Nephron progenitor cell (in vitro differentiated cells): ENCODE measurements around the gene C17orf100.

Source experiments
- DNase-seq: peaks from one replicate; pipeline ENCODE4 v3.0.0; 2021
- H3K27ac Mint-ChIP-seq: 2 replicates; pipeline ENCODE4 v1.8.0; 2021; ENCODE audit warnings: mild to moderate bottlenecking, moderate library complexity, mixed read lengths
- H3K27me3 Mint-ChIP-seq: 2 replicates; pipeline ENCODE4 v1.8.0; 2021; ENCODE audit warnings: mild to moderate bottlenecking, low read depth, mixed read lengths; ENCODE audit not compliant: poor library complexity
- H3K36me3 Mint-ChIP-seq: 2 replicates; pipeline ENCODE4 v1.8.0; 2021; ENCODE audit warnings: low read depth, mixed read lengths
- H3K4me1 Mint-ChIP-seq: 2 replicates; pipeline ENCODE4 v1.8.0; 2021; ENCODE audit warnings: mixed read lengths
- H3K4me3 Mint-ChIP-seq: 2 replicates; pipeline ENCODE4 v1.8.0; 2021; ENCODE audit warnings: mild to moderate bottlenecking, moderate library complexity, mixed read lengths
- H3K9me3 Mint-ChIP-seq: 2 replicates; pipeline ENCODE4 v1.8.0; 2021; ENCODE audit warnings: mild to moderate bottlenecking, moderate library complexity, mixed read lengths
- CTCF ChIP-seq: fragments of 200-600 bp; sonication (generic); IDR thresholded peaks from 2 replicates; pipeline ENCODE4 v1.5.0; 2021; ENCODE audit warnings: antibody characterized with exemption

C17orf100 gene

GRCh38 chr17:6666557-6666956, 15.0 kb downstream of the C17orf100 start:
- no peak for TF ChIP-seq CTCF
- Mint-ChIP-seq H3K9me3 (no peaks in the 10 kb centered on the region), H3K4me3 (no peak overlapping the region), H3K4me1 (peaks cover 27% of the 10 kb centered on the region), H3K27ac (no peak overlapping the region), H3K27me3 (peaks cover 36% of the 10 kb centered on the region), H3K36me3 (no peaks in the 10 kb centered on the region)
- no peak for DNase-seq

- no peak for DNase-seq
- H3K36me3 Mint-ChIP-seq, result no peaks in the 10 kb centered on the region
- H3K27me3 Mint-ChIP-seq, result peaks cover 34% of the 10 kb centered on the region
- no peak for TF ChIP-seq CTCF
- no peaks in the 10 kb centered on the region for H3K9me3 Mint-ChIP-seq
- peaks cover 20% of the 10 kb centered on the region for H3K4me1 Mint-ChIP-seq
- H3K27ac Mint-ChIP-seq, result no peak overlapping the region
- H3K4me3 Mint-ChIP-seq, result no peak overlapping the region
These were observed 16.0 kb downstream of the C17orf100 start for GRCh38 chr17:6667516-6667915.

- Mint-ChIP-seq H3K4me1 (peaks cover 16% of the 10 kb centered on the region), H3K27me3 (peaks cover 31% of the 10 kb centered on the region), H3K27ac (no peak overlapping the region), H3K36me3 (no peaks in the 10 kb centered on the region), H3K9me3 (no peaks in the 10 kb centered on the region), H3K4me3 (no peak overlapping the region)
- no peak for DNase-seq
- no peak for TF ChIP-seq CTCF
These were observed 16.7 kb downstream of the C17orf100 start for GRCh38 chr17:6668219-6668618.

GRCh38 chr17:6668727-6669425, 17.3 kb downstream of the C17orf100 start:
- Mint-ChIP-seq H3K9me3 (no peaks in the 10 kb centered on the region), H3K27me3 (peaks cover 31% of the 10 kb centered on the region), H3K4me3 (no peak overlapping the region), H3K27ac (no peak overlapping the region), H3K4me1 (peaks cover 16% of the 10 kb centered on the region), H3K36me3 (no peaks in the 10 kb centered on the region)
- DNase-seq, result no peak
- TF ChIP-seq CTCF, result no peak

GRCh38 chr17:6669479-6670212, 18.1 kb downstream of the C17orf100 start:
- no peak for TF ChIP-seq CTCF
- Mint-ChIP-seq H3K4me1 (peaks cover 16% of the 10 kb centered on the region), H3K27me3 (peaks cover 31% of the 10 kb centered on the region), H3K4me3 (no peak overlapping the region), H3K36me3 (no peaks in the 10 kb centered on the region), H3K9me3 (no peaks in the 10 kb centered on the region), H3K27ac (no peak overlapping the region)
- no peak for DNase-seq
